ENCODE measurements around the gene PCDH1.
"Not testable (repeated sequence)": the region's sequence is repeated elsewhere in the genome, so short reads cannot be mapped to it uniquely, and the experiment has no call there.

PCDH1 gene

GRCh38 chr5:141878186-141878710 is at the start of gene PCDH1:
Gene PCDH1 (minus strand): TSS chr5:141878410. CDS start chr5:141878262, 148 bp downstream.
- H3K27ac Mint-ChIP-seq = no peak within 1 kb of the TSS
- H3K27me3 Mint-ChIP-seq = peaks cover 93% of the 10 kb centered on the region
- H3K4me1 Mint-ChIP-seq (ENCODE audit: low read depth) = peaks cover 36% of the 10 kb centered on the region
- no peaks in the 10 kb centered on the region for H3K36me3 Mint-ChIP-seq (ENCODE audit: low read depth)
- H3K9me3 Mint-ChIP-seq = no peaks in the 10 kb centered on the region
- peak within 1 kb of the TSS; percentile 66 for H3K4me3 Mint-ChIP-seq
- intact Hi-C loops (cut with micrococcal nuclease) = loop anchor here (2.0 kb wide), 2 partner anchors 83 to 185 kb away; no protein-coding TSS in a partner anchor

GRCh38 chr5:141926434-141926833 is 48.2 kb upstream of the PCDH1 start:
- Mint-ChIP-seq H3K4me3 (no peak overlapping the region), H3K9me3 (no peaks in the 10 kb centered on the region), H3K27me3 (no peaks in the 10 kb centered on the region), H3K4me1 (ENCODE audit: low read depth) (peaks cover 27% of the 10 kb centered on the region), H3K36me3 (ENCODE audit: low read depth) (peaks cover 78% of the 10 kb centered on the region), H3K27ac (no peak overlapping the region)
- intact Hi-C loops (cut with micrococcal nuclease) = no loop called here

GRCh38 chr5:141923448-141924313 is 45.5 kb upstream of the PCDH1 start, which contains the start of gene DELE1:
Gene DELE1 (plus strand): TSS chr5:141923871. CDS start chr5:141923942, 71 bp downstream.
- Mint-ChIP-seq H3K9me3 (no peaks in the 10 kb centered on the region), H3K27ac (peak within 1 kb of the TSS; percentile 96), H3K4me3 (peak within 1 kb of the TSS; percentile 73), H3K27me3 (no peaks in the 10 kb centered on the region), H3K4me1 (ENCODE audit: low read depth) (peaks cover 46% of the 10 kb centered on the region), H3K36me3 (ENCODE audit: low read depth) (peaks cover 50% of the 10 kb centered on the region)
- intact Hi-C loops (cut with micrococcal nuclease) = loop anchor here (2.0 kb wide), 1 partner anchor 45 kb away; the partner anchor contains the start of gene RNF14

- H3K9me3 Mint-ChIP-seq; intact Hi-C loops (cut with micrococcal nuclease); H3K27me3 Mint-ChIP-seq: not testable (repeated sequence)
- peak overlapping the region; percentile 73 for H3K4me3 Mint-ChIP-seq
- peak overlapping the region; percentile 96 for H3K27ac Mint-ChIP-seq
- peaks cover 46% of the 10 kb centered on the region for H3K4me1 Mint-ChIP-seq (ENCODE audit: low read depth)
- H3K36me3 Mint-ChIP-seq (ENCODE audit: low read depth) = peaks cover 43% of the 10 kb centered on the region
Observed at GRCh38 chr5:141922827-141923447, 44.7 kb upstream of the PCDH1 start.

- peaks cover 25% of the 10 kb centered on the region for H3K36me3 Mint-ChIP-seq (ENCODE audit: low read depth)
- intact Hi-C loops (cut with micrococcal nuclease) = no loop called here
- H3K27ac Mint-ChIP-seq = no peak overlapping the region
- no peak overlapping the region for H3K4me3 Mint-ChIP-seq
- H3K9me3 Mint-ChIP-seq = no peaks in the 10 kb centered on the region
- H3K4me1 Mint-ChIP-seq (ENCODE audit: low read depth) = peaks cover 50% of the 10 kb centered on the region
- H3K27me3 Mint-ChIP-seq = peaks cover 7% of the 10 kb centered on the region
Observed at GRCh38 chr5:141920771-141921170, 42.6 kb upstream of the PCDH1 start.

GRCh38 chr5:141919218-141920119 is 41.3 kb upstream of the PCDH1 start:
- intact Hi-C loops (cut with micrococcal nuclease) = no loop called here
- no peak overlapping the region for H3K4me3 Mint-ChIP-seq
- peaks cover 58% of the 10 kb centered on the region for H3K4me1 Mint-ChIP-seq (ENCODE audit: low read depth)
- no peaks in the 10 kb centered on the region for H3K9me3 Mint-ChIP-seq
- H3K27me3 Mint-ChIP-seq = peaks cover 12% of the 10 kb centered on the region
- peak overlapping the region; percentile 63 for H3K27ac Mint-ChIP-seq
- H3K36me3 Mint-ChIP-seq (ENCODE audit: low read depth) = peaks cover 15% of the 10 kb centered on the region

- Mint-ChIP-seq H3K36me3 (ENCODE audit: low read depth) (no peaks in the 10 kb centered on the region), H3K27me3 (peaks cover 22% of the 10 kb centered on the region), H3K27ac (no peak overlapping the region), H3K4me1 (ENCODE audit: low read depth) (peaks cover 65% of the 10 kb centered on the region), H3K4me3 (no peak overlapping the region), H3K9me3 (no peaks in the 10 kb centered on the region)
- intact Hi-C loops (cut with micrococcal nuclease) = no loop called here
Observed at GRCh38 chr5:141917760-141918159, 39.5 kb upstream of the PCDH1 start.

GRCh38 chr5:141916522-141916921 is 38.3 kb upstream of the PCDH1 start:
- Mint-ChIP-seq H3K27ac (peak overlapping the region; percentile 66), H3K27me3 (peaks cover 31% of the 10 kb centered on the region), H3K36me3 (ENCODE audit: low read depth) (no peaks in the 10 kb centered on the region), H3K4me1 (ENCODE audit: low read depth) (peaks cover 65% of the 10 kb centered on the region), H3K4me3 (peak overlapping the region; percentile 7), H3K9me3 (no peaks in the 10 kb centered on the region)
- intact Hi-C loops (cut with micrococcal nuclease) = no loop called here

GRCh38 chr5:141915881-141916336 is 37.7 kb upstream of the PCDH1 start:
- H3K36me3 Mint-ChIP-seq (ENCODE audit: low read depth) = no peaks in the 10 kb centered on the region
- H3K27me3 Mint-ChIP-seq = peaks cover 31% of the 10 kb centered on the region
- H3K4me1 Mint-ChIP-seq (ENCODE audit: low read depth) = peaks cover 61% of the 10 kb centered on the region
- H3K9me3 Mint-ChIP-seq = no peaks in the 10 kb centered on the region
- intact Hi-C loops (cut with micrococcal nuclease) = no loop called here
- H3K4me3 Mint-ChIP-seq = no peak overlapping the region
- peak overlapping the region; percentile 35 for H3K27ac Mint-ChIP-seq

GRCh38 chr5:141914797-141915196 is 36.6 kb upstream of the PCDH1 start:
- peaks cover 56% of the 10 kb centered on the region for H3K4me1 Mint-ChIP-seq (ENCODE audit: low read depth)
- intact Hi-C loops (cut with micrococcal nuclease) = no loop called here
- H3K9me3 Mint-ChIP-seq = no peaks in the 10 kb centered on the region
- peaks cover 33% of the 10 kb centered on the region for H3K27me3 Mint-ChIP-seq
- H3K27ac Mint-ChIP-seq = peak overlapping the region; percentile 35
- no peak overlapping the region for H3K4me3 Mint-ChIP-seq
- no peaks in the 10 kb centered on the region for H3K36me3 Mint-ChIP-seq (ENCODE audit: low read depth)

- Mint-ChIP-seq H3K27ac (no peak overlapping the region), H3K27me3 (peaks cover 35% of the 10 kb centered on the region), H3K4me1 (ENCODE audit: low read depth) (peaks cover 51% of the 10 kb centered on the region), H3K9me3 (no peaks in the 10 kb centered on the region), H3K4me3 (peak overlapping the region; percentile 23), H3K36me3 (ENCODE audit: low read depth) (no peaks in the 10 kb centered on the region)
- intact Hi-C loops (cut with micrococcal nuclease) = no loop called here
Observed at GRCh38 chr5:141914199-141914743, 36.1 kb upstream of the PCDH1 start.

- Mint-ChIP-seq H3K4me3 (peak overlapping the region; percentile 49), H3K9me3 (no peaks in the 10 kb centered on the region), H3K4me1 (ENCODE audit: low read depth) (peaks cover 46% of the 10 kb centered on the region), H3K27ac (no peak overlapping the region), H3K36me3 (ENCODE audit: low read depth) (no peaks in the 10 kb centered on the region), H3K27me3 (peaks cover 36% of the 10 kb centered on the region)
- intact Hi-C loops (cut with micrococcal nuclease) = no loop called here
Observed at GRCh38 chr5:141913560-141914198, 35.5 kb upstream of the PCDH1 start.

GRCh38 chr5:141910271-141910673 is 32.1 kb upstream of the PCDH1 start:
- Mint-ChIP-seq H3K27ac (no peak overlapping the region), H3K4me3 (no peak overlapping the region), H3K9me3 (peaks cover 11% of the 10 kb centered on the region), H3K4me1 (ENCODE audit: low read depth) (peaks cover 30% of the 10 kb centered on the region), H3K36me3 (ENCODE audit: low read depth) (no peaks in the 10 kb centered on the region), H3K27me3 (peaks cover 29% of the 10 kb centered on the region)
- intact Hi-C loops (cut with micrococcal nuclease) = no loop called here

Data from dendritic cell treated with granulocyte-macrophage colony-stimulating factor and Interleukin-4, amounts not matched to agents 40 ng/mL and 50 ng/mL, for 4 days (primary cell).